T-helper 1 cell (primary cell): ENCODE results near the gene IP6K1.
"Not testable (repeated sequence)": the region's sequence is repeated elsewhere in the genome, so short reads cannot be mapped to it uniquely, and the experiment has no call there.

Experiments used
- DNase-seq, 5 donors: peaks; one replicate each; pipeline ENCODE4 v3.0.0-alpha.2; 2012 to 2020

Gene IP6K1

DNA sequence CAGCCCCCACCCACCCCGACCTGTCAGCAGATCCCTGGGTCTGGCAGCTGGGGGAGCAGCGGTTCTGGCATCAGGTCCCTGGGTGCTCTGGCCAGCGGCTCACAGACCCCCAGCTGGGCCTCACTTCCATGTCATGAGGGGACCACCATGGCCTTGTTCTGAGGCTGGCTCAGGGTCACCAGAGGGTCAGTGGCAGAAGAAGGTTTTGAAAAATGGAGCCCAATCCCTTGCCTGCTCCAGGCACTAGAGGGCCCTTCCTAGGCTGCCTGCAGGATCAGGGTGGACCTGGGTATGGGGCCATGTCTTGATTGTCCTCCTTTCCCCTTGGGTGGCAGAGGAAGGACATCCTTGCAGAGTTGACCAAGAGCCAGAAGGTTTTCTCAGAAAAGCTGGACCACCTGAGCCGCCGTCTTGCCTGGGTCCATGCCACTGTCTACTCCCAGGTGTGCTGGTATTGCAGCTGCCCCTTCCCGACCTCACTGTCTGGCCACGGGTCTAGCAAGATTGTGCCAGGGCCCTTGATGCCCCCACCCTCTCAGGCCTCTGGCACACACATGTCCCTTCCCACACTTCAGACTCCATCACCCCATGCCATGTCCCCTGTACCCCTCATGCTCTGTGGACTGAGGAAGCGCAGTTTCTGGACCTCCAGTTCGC lies 79.8 kb downstream of the IP6K1 start:
- no peak for DNase-seq

DNA sequence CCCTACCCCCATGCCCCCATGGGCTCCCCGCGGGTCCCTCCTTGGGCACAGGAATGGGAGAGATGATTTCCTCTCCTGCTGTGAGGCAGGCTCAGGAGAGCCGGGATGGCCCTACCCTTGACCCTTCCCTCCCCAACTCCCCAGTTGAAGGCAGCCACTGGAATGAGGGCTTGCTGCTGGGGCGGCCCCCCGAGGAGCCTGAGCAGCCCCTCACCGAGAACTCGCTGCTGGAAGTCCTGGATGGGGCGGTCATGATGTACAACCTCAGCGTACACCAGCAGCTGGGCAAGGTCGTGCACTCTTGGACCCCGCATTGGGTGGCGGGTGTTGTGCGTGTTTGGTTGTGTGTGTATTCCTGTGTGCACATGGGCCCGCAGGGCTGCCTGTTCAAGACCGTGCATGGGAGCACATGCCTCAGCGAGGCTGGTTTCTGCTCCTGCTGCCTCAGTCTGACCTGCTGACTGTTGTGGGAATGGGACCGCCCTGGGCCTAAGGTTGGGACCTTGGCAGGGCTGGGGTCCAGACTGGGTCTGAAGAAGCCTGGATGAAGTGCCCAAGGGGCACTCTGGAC lies 80.9 kb downstream of the IP6K1 start:
- DNase-seq, result no peak

GRCh38 chr3:49704629-49705028 lies 81.7 kb downstream of the IP6K1 start:
- DNase-seq, result no peak

- no peak for DNase-seq
Measured at GRCh38 chr3:49703956-49704355, 82.4 kb downstream of the IP6K1 start.

DNA sequence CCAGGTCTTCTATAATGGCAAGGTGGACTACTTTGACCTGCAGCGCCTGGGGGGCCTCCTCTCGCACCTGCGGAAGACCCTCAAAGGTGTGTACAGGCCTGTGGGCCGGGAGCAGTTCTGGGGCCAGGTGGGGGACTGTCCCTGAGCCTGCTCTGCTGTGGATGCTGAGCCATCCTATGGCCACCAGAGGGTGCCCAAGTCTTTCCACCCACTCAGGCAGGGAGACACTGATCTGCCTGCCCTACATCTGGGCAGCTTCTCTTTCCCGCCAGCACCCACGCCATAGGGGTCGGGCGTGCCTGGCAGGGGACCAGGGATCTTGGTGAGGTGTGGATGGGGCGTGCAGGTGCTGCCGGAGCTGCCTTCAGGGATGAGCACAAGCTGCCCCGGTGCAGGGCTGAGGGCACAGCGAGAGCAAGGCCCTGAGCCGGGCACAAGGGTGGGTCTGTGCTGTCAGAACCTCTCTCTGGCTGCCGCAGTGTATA lies 82.9 kb downstream of the IP6K1 start:
- DNase-seq, result peak in 4 of 5 donors; percentile 33 to 66 (median 51)

GRCh38 chr3:49702672-49703071 lies 83.7 kb downstream of the IP6K1 start:
- no peak for DNase-seq

DNA sequence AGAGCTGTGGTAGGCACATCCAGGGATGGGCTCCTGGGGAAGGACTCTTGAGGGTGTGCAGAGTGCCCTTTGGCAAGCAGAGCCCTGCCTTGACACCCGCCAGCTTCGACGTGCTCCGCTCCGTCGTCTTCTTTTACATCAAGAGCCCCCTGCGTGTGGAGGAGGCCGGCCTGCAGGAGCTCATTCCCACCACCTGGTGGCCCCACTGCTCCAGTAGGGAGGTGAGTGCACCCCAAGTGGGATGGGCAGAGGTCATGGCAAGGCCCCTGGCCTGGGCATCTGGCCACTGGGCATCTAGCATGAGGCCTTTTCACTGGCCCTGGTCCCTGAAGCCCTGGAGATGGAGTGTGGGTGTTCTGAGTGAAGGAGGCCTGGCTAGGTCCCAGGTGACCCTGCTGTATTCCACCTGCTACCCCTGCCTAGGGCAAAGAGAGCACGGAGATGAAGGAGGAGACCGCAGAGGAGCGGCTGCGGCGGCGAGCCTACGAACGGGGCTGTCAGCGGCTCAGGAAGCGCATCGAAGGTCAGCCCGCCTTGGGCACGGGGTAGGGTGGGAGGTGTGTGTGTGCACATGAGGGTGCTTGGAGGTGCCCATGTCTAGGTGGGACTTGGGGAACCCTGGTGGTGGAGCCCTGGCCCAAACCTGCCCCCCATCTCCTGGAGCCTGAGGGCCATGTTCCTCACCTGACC lies 84.8 kb downstream of the IP6K1 start:
- no peak for DNase-seq

DNA sequence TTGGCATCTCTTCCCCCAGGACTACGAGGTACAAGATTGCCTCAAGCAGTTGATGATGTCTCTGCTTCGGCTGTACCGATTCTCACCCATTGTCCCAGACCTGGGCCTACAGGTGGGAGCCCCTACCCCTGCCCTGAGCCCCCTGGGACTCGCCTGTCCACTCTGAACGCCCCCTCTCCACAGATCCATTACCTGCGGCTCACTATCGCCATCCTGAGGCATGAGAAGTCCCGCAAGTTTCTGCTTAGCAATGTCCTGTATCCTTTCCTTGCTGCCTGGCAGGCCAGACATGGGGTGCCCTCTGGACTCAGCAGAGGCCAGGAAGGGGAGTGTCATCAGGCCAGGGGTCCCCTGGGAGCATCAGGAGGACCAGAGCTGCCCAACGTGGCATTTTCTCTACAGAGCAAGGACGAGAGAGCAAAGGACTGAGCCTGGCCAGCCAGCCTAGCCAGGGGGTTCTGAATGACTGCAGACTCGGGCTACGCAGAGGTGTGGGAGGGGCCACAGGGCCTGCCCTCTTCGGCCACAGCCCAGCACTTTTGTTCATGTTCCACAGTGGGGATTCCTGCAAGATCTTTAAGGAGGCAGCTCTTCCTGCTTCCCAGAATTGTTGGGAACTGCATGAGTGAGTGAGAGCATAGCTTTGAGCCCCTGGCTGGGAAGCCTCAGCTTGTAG lies 85.8 kb downstream of the IP6K1 start:
- no peak for DNase-seq

DNA sequence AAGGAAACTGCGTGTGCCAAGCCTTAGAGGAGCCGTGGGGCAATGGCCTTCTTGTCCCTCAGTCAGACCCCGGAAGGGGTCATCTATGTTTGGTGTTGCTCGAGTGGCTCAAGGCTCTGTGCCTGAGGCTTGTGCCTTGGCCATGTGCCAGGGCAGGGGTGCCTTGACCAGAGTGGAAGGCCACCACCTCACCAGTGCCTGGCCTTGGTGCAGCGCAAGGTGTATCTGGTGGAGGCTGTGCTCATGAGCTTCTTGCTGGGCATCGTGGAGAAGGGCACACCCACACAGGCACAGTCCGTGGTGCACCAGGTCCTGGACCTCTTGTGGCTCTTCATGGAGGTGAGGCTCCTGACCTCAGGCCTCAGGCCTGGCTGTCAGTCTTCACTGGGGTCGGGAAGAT lies 86.3 kb downstream of the IP6K1 start:
- no peak for DNase-seq

- DNase-seq, result no peak
Measured at GRCh38 chr3:49699281-49699979, 86.9 kb downstream of the IP6K1 start.

GRCh38 chr3:49695350-49696015 lies 90.9 kb downstream of the IP6K1 start:
- not testable (repeated sequence) for DNase-seq

- not testable (repeated sequence) for DNase-seq
Measured at GRCh38 chr3:49694409-49695070, 91.8 kb downstream of the IP6K1 start.

GRCh38 chr3:49691481-49691880 lies 94.9 kb downstream of the IP6K1 start:
- DNase-seq, result not testable (repeated sequence)

DNA sequence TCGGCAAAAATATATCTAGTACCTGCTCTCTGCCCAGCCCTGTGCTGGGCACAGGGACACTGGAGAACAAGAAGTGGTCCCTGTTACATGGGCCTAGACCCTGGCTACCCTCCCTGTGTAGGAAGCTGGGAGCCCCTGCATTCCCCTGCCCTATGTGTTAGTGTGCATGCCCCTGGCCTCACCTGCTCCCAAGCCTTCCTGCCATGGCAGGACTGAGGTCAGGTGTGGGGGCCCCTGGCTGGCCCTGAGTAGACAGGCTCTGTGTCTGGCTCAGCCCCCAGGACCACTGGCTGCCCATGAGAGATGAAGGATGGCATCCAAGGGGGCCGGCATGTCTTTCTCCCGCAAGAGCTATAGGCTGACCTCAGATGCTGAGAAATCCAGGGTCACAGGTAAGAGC lies 95.5 kb downstream of the IP6K1 start:
- not testable (repeated sequence) for DNase-seq

- DNase-seq, result not testable (repeated sequence)
Measured at GRCh38 chr3:49689908-49690624, 96.3 kb downstream of the IP6K1 start.

GRCh38 chr3:49689046-49689907 lies 97.1 kb downstream of the IP6K1 start, which contains the start of the genes MST1 and RNF123:
Gene MST1 (minus strand): TSS chr3:49689474. CDS start chr3:49688691, 783 bp downstream.
Gene RNF123 (plus strand): TSS chr3:49689557. CDS start chr3:49691166, 1,609 bp downstream.
- DNase-seq, result peak; percentile 82 to 91 (median 90)

DNA sequence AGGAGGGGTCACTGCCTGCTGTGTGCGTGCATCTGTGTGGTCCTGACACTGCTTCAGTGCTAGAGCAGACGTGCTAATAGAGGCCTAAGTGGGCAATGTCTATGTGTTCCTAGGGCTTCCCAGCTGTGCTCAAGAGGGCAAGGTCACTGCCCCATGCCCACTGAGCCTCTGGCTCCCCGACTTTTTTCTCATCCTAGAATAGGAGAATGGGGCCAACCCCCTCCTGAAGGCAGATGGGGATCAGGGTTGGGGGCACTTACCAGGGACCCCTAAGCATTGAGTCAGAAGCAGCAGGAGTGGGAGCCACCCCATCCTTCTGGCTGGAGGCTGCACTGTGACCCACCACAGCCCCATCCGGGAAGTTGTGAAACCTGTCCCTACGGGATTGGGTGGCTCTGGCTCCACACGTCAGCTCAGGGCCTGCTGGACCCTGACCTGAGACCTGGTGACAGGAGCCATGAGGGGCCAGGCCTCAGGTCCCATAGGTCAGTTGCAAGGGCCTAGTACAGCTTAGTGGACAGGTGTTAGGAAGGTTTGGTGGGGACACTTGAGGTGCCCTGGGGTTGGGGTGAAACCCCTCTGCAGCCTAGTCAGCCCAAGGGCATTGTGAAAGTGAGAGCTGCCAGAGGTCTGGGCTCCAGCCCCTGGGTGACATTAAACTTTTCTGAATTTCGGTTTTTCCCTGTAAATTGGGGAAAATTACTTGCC lies 97.8 kb downstream of the IP6K1 start:
- DNase-seq, result not testable (repeated sequence)

- DNase-seq, result not testable (repeated sequence)
Measured at GRCh38 chr3:49687424-49687795, 98.9 kb downstream of the IP6K1 start.
